Measurements from ENCODE around the gene MAP1LC3B.

- TF ChIP-seq ZFP30 (CRISPR knock-in tag; IDR thresholded peaks at IDR 0.05) (no peak), PPARA (CRISPR knock-in tag; IDR thresholded peaks at IDR 0.05; ENCODE audit: borderline replicate concordance) (no peak), ISL1 (CRISPR knock-in tag; IDR thresholded peaks at IDR 0.05) (no peak), CREB5 (CRISPR knock-in tag; IDR thresholded peaks at IDR 0.05; ENCODE audit: low read depth) (no peak), RARB (CRISPR knock-in tag; IDR thresholded peaks at IDR 0.05) (no peak), GLIS3 (CRISPR knock-in tag; IDR thresholded peaks at IDR 0.05) (no peak), TCF4 (CRISPR knock-in tag; IDR thresholded peaks at IDR 0.05; ENCODE audit: borderline replicate concordance) (no peak)
Measured at GRCh38 chr16:87372305-87372704, 19.8 kb upstream of the MAP1LC3B start.

Measured in SK-N-SH treated with all-trans-retinoic acid at 6 μM for 48 hours (cell line).